Mucosa of rectum (tissue), 2 donors: ENCODE results near the gene FOXJ3.

ENCODE experiments used
- H3K27ac ChIP-seq, 2 donors: one replicate each; pipeline ENCODE4 v1.7.0; 2013; ENCODE audit warnings: inconsistent platforms in 2 of 2, low read depth in 2 of 2, low read length in 2 of 2
- H3K27me3 ChIP-seq, 2 donors: one replicate each; pipeline ENCODE4 v1.7.0; 2013; ENCODE audit warnings: low read length in 2 of 2; ENCODE audit not compliant: control insufficient read depth in 2 of 2, insufficient read depth in 2 of 2
- H3K36me3 ChIP-seq, 2 donors: one replicate each; pipeline ENCODE4 v1.7.0; 2013; ENCODE audit warnings: low read length in 2 of 2; ENCODE audit not compliant: control insufficient read depth in 2 of 2, insufficient read depth in 2 of 2
- H3K4me1 ChIP-seq, 2 donors: one replicate each; pipeline ENCODE4 v1.7.0; 2013; ENCODE audit warnings: low read length in 2 of 2, mild to moderate bottlenecking in 1 of 2; ENCODE audit not compliant: control insufficient read depth in 2 of 2, insufficient read depth in 2 of 2
- H3K4me3 ChIP-seq, 2 donors: one replicate each; pipeline ENCODE4 v1.7.0; 2013; ENCODE audit warnings: low read length in 2 of 2
- H3K9ac ChIP-seq, 2 donors: one replicate each; pipeline ENCODE4 v1.7.0; 2013; ENCODE audit warnings: low read length in 2 of 2, low read depth in 1 of 2, mild to moderate bottlenecking in 1 of 2
- H3K9me3 ChIP-seq, 2 donors: one replicate each; pipeline ENCODE4 v1.7.0; 2013; ENCODE audit warnings: low read length in 2 of 2; ENCODE audit not compliant: control insufficient read depth in 2 of 2
- donor health status: healthy.
- donor health status: Normal muscosa, but diverticular disease.

The FOXJ3 gene

DNA sequence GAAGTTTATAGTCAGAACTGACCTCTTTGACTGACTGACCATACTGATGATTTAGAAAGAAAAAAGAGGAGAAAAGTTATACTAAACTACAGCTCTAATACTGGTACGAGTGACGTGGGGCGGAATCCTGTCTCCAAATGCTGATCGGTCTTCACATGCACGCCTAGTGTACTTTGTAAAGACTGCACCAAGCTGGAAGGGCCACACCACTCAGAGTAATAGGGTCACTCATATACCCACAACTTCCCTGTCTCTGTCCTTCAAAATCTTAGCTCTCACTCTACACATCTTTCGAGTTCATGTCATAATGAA, 151.1 kb downstream of the FOXJ3 start:
- Histone ChIP-seq H3K27ac (no peak overlapping the region), H3K36me3 (peaks cover 28 to 47% of the 10 kb centered on the region in 2 donors), H3K9me3 (no peaks in the 10 kb centered on the region), H3K27me3 (no peaks in the 10 kb centered on the region), H3K4me3 (no peak overlapping the region), H3K4me1 (no peaks in the 10 kb centered on the region), H3K9ac (no peak overlapping the region)

GRCh38 chr1:42183210-42183956, 151.7 kb downstream of the FOXJ3 start:
- Histone ChIP-seq H3K4me1 (no peaks in the 10 kb centered on the region), H3K9ac (no peak overlapping the region), H3K9me3 (no peaks in the 10 kb centered on the region), H3K27ac (no peak overlapping the region), H3K4me3 (no peak overlapping the region), H3K36me3 (peaks cover 25 to 42% of the 10 kb centered on the region in 2 donors), H3K27me3 (no peaks in the 10 kb centered on the region)

GRCh38 chr1:42181687-42182086, 153.3 kb downstream of the FOXJ3 start:
- Histone ChIP-seq H3K4me3 (no peak overlapping the region), H3K27ac (no peak overlapping the region), H3K9me3 (no peaks in the 10 kb centered on the region), H3K9ac (no peak overlapping the region), H3K4me1 (no peaks in the 10 kb centered on the region), H3K36me3 (peaks cover 20 to 32% of the 10 kb centered on the region in 2 donors), H3K27me3 (no peaks in the 10 kb centered on the region)

DNA sequence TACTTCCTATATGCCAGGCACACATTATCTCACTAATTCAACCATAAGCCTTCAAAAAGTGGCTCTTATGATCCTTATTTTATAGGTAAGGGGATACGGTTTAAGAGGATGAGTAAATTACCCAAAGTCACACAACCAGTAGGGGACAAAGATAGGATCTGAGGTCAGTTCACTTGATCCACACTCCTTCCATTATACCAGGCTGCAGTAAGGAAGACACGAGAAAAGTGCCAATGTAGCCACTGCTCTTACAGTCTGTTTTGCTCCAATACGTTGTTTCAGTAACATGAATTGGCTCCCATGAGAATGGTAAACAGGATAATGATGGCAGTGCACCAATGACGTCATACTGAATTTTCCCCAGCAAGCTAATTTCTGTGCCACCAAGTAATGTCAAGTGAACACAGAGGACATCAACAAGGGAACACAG, 155.1 kb downstream of the FOXJ3 start:
- no peak overlapping the region for H3K4me3 ChIP-seq
- H3K36me3 ChIP-seq: peaks cover 23 to 24% of the 10 kb centered on the region in 2 donors
- H3K4me1 ChIP-seq: no peaks in the 10 kb centered on the region
- no peak overlapping the region for H3K27ac ChIP-seq
- H3K27me3 ChIP-seq: no peaks in the 10 kb centered on the region
- H3K9me3 ChIP-seq: no peaks in the 10 kb centered on the region
- H3K9ac ChIP-seq: no peak overlapping the region

GRCh38 chr1:42179275-42179674, 155.8 kb downstream of the FOXJ3 start:
- Histone ChIP-seq H3K9ac (no peak overlapping the region), H3K4me1 (no peaks in the 10 kb centered on the region), H3K36me3 (peaks cover 21 to 22% of the 10 kb centered on the region in 2 donors), H3K4me3 (no peak overlapping the region), H3K9me3 (no peaks in the 10 kb centered on the region), H3K27me3 (no peaks in the 10 kb centered on the region), H3K27ac (no peak overlapping the region)

DNA sequence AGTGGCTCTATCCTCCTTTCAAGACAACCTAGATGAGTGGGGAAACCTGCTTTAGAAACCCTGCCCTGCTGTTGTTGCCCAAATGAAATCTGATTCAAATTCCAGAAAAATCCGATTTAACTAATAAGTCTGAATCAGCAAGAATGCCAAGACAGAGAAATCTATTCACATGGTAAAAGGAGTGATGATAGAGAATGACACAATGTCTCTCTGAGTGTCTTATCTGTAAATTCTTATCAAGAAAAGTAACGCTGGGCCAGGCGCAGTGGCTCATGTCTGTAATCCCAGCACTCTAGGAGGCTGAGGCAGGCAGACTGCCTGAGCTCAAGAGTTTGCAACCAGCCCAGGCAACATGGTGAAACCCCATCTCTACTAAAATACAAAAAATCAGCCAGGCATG, 156.8 kb downstream of the FOXJ3 start:
- Histone ChIP-seq H3K36me3 (peaks cover 21 to 22% of the 10 kb centered on the region in 2 donors), H3K27me3 (no peaks in the 10 kb centered on the region), H3K27ac (no peak overlapping the region), H3K9ac (no peak overlapping the region), H3K9me3 (no peaks in the 10 kb centered on the region), H3K4me1 (peaks cover 2 to 4% of the 10 kb centered on the region in 2 donors), H3K4me3 (no peak overlapping the region)

DNA sequence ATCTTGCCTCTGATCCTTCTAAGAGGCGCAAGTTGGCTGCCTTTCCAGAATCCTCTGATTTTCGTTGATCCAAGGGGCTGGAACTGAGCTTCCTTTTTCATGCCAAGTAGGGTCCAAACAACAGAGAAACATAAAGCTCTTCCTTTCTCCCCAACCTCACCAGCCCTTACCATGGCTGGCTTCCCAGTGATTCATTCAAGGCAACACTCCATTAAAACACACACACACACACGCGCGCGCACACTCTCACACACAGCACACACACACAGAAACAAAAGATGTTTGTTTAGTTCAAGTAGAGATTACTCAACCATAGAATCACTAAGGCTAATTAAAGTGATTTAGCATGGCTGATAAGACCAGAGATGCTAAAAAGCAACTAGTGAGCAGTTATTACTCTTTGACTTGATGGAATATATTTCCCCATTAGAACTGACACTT, 157.5 kb downstream of the FOXJ3 start:
- H3K9me3 ChIP-seq: no peaks in the 10 kb centered on the region
- H3K27ac ChIP-seq: no peak overlapping the region
- peaks cover 21 to 22% of the 10 kb centered on the region in 2 donors for H3K36me3 ChIP-seq
- no peak overlapping the region for H3K4me3 ChIP-seq
- H3K9ac ChIP-seq: no peak overlapping the region
- no peaks in the 10 kb centered on the region for H3K27me3 ChIP-seq
- H3K4me1 ChIP-seq: peaks cover 9 to 11% of the 10 kb centered on the region in 2 donors

GRCh38 chr1:42176902-42177519, 158.0 kb downstream of the FOXJ3 start:
- Histone ChIP-seq H3K27me3 (no peaks in the 10 kb centered on the region), H3K4me1 (peaks cover 15 to 16% of the 10 kb centered on the region in 2 donors), H3K27ac (no peak overlapping the region), H3K9ac (no peak overlapping the region), H3K4me3 (no peak overlapping the region), H3K36me3 (peaks cover 19 to 22% of the 10 kb centered on the region in 2 donors), H3K9me3 (no peaks in the 10 kb centered on the region)

DNA sequence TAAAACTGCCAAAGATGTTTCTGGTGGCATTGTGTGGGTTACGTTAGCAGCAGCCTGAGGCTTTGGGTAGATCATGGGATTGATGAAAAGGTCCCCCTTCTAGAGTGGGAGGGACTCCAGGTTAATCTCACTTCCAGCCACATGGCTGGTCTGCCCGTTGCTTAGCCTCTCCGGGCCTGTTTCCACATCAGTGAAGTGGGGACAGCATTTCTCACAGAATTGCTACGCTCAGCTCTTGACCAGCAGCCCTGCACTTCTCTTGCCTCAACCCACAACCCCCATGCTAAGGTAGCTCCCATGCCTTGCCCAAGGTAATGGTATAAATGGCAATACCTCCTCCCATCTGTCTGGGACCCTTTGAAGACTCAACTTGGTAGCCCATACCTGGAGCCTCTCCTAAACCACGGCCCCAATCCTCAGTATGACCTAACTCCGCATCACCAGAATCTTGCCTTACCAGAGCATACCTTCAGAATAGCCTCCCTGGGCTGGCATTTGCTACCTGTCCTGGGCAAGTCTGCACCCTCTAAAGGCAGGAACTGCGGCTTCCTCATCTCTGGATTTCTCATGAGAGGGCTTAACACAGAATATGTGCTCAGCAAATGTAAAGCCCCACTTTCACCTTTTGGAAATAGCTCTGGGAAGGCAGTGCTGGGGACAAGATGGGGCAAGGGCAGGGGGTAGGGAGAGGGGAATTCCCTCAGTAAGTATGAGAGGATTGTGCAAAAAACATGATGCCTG, 159.6 kb downstream of the FOXJ3 start:
- H3K27ac ChIP-seq: no peak overlapping the region
- H3K9ac ChIP-seq: no peak overlapping the region
- peaks cover 29 to 30% of the 10 kb centered on the region in 2 donors for H3K4me1 ChIP-seq
- H3K36me3 ChIP-seq: peaks cover 10 to 12% of the 10 kb centered on the region in 2 donors
- no peaks in the 10 kb centered on the region for H3K27me3 ChIP-seq
- H3K9me3 ChIP-seq: no peaks in the 10 kb centered on the region
- H3K4me3 ChIP-seq: no peak overlapping the region
